SK-N-SH (cell line): ENCODE measurements around the gene LCN10. TPM values are rescaled to one million over a fixed set of nuclear protein-coding genes. Genes with fewer than 3 reads are reported as not detected.
"Not testable (repeated sequence)": the region's sequence is repeated elsewhere in the genome, so short reads cannot be mapped to it uniquely, and the experiment has no call there.

ENCODE experiments used
- CTCF ChIA-PET: fragments of 300-600, 350-600 bp; formaldehyde crosslinking; extraction: SDS; loops from one replicate; lab custom pipeline; 2021; lab: Yijun Ruan, JAX
- POLR2A ChIA-PET: fragments of 350-600 bp; sonication (Branson Sonifier 250); formaldehyde crosslinking; extraction: SDS; loops from one replicate; lab custom pipeline; 2020; ENCODE audit warnings: antibody characterized with exemption, inconsistent platforms; lab: Yijun Ruan, JAX
- DNase-seq: peaks from one replicate; pipeline ENCODE4 v3.0.0; 2012
- H2AFZ ChIP-seq: fragments of 200-600 bp; sonication (generic); 2 replicates; pipeline ENCODE4 v1.8.1; 2016; ENCODE audit warnings: antibody characterized with exemption, mild to moderate bottlenecking, low read depth
- H3F3A ChIP-seq: fragments of 200-600 bp; sonication (generic); replicated peaks from 2 replicates; pipeline ENCODE3; 2016; ENCODE audit warnings: antibody characterized with exemption, mild to moderate bottlenecking; ENCODE audit not compliant: insufficient read depth
- H3K27ac ChIP-seq, 2 experiments: fragments of 200-500 bp in 1 of 2; fragments of 200-600 bp in 1 of 2; sonication (Bioruptor generic) in 1 of 2; sonication (generic), shearing (Covaris generic) in 1 of 2; 2 replicates each; pipeline versions ENCODE4 v1.5.1 to v1.6.1; 2014 to 2016; ENCODE audit warnings: low read depth in 2 of 2, inconsistent platforms in 1 of 2, low read length in 1 of 2, mild to moderate bottlenecking in 1 of 2, mixed read lengths in 1 of 2
- H3K27me3 ChIP-seq: fragments of 200-600 bp; sonication (generic), shearing (Covaris generic); 2 replicates; pipeline ENCODE4 v1.6.1; 2016; ENCODE audit warnings: mixed run types; ENCODE audit not compliant: insufficient read depth
- H3K36me3 ChIP-seq, 2 experiments: fragments of 200-500 bp in 1 of 2; fragments of 200-600 bp in 1 of 2; sonication (Bioruptor generic) in 1 of 2; sonication (generic) in 1 of 2; replicated peaks in 1 of 2; 2 replicates each; pipeline versions ENCODE3 to v1.5.1; 2014 to 2016; ENCODE audit warnings: low read length in 1 of 2, mild to moderate bottlenecking in 1 of 2; ENCODE audit not compliant: insufficient read depth in 2 of 2, control insufficient read depth in 1 of 2
- H3K4me1 ChIP-seq, 2 experiments: fragments of 200-500 bp in 1 of 2; fragments of 200-600 bp in 1 of 2; sonication (Bioruptor generic) in 1 of 2; sonication (generic), shearing (Covaris generic) in 1 of 2; 2 replicates each; pipeline versions ENCODE4 v1.5.1 to v1.6.1; 2014 to 2016; ENCODE audit warnings: low read depth in 1 of 2, low read length in 1 of 2, mixed run types in 1 of 2; ENCODE audit not compliant: insufficient read depth in 2 of 2, control insufficient read depth in 1 of 2
- H3K4me2 ChIP-seq: fragments of 200-600 bp; sonication (generic), shearing (Covaris generic); 2 replicates; pipeline ENCODE4 v1.6.1; 2017; ENCODE audit warnings: mixed run types
- H3K4me3 ChIP-seq, 2 experiments: fragments of 200-500 bp in 1 of 2; fragments of 200-600 bp in 1 of 2; sonication (Bioruptor generic) in 1 of 2; sonication (generic), shearing (Covaris generic) in 1 of 2; 2 replicates each; pipeline versions ENCODE4 v1.5.1 to v1.8.1; 2014 to 2016; ENCODE audit warnings: low read depth in 2 of 2, inconsistent platforms in 1 of 2, low read length in 1 of 2, mild to moderate bottlenecking in 1 of 2, mixed read lengths in 1 of 2, moderate library complexity in 1 of 2
- H3K79me2 ChIP-seq: fragments of 200-600 bp; sonication (generic); 2 replicates; pipeline ENCODE4 v1.8.1; 2017; ENCODE audit warnings: mild to moderate bottlenecking; ENCODE audit not compliant: insufficient read depth
- H3K9ac ChIP-seq: fragments of 200-600 bp; sonication (generic); 2 replicates; pipeline ENCODE4 v1.6.1; 2017; ENCODE audit warnings: mixed run types
- H3K9me2 ChIP-seq: fragments of 200-600 bp; sonication (generic); 2 replicates; pipeline ENCODE4 v1.6.1; 2017; ENCODE audit warnings: mixed run types
- H3K9me3 ChIP-seq: fragments of 200-600 bp; sonication (generic); 2 replicates; pipeline ENCODE4 v1.6.1; 2017; ENCODE audit warnings: mixed run types, mild to moderate bottlenecking, moderate library complexity
- H4K20me1 ChIP-seq: fragments of 200-600 bp; sonication (generic); 2 replicates; pipeline ENCODE4 v1.6.1; 2017; ENCODE audit warnings: mild to moderate bottlenecking, mixed run types; ENCODE audit not compliant: insufficient read depth
- EZH2phosphoT487 ChIP-seq: fragments of 200-600 bp; sonication (generic); IDR thresholded peaks from 2 replicates; pipeline ENCODE4 v1.6.1; 2017; ENCODE audit warnings: low read depth, mixed run types, mild to moderate bottlenecking, antibody characterized with exemption, moderate library complexity, borderline replicate concordance
- JUND ChIP-seq: IDR thresholded peaks from 2 replicates; pipeline ENCODE4 v1.4.0; 2012
- MEF2A ChIP-seq: IDR thresholded peaks from 2 replicates; pipeline ENCODE4 v1.4.0; 2012; ENCODE audit warnings: low read depth, borderline replicate concordance
- NRF1 ChIP-seq: IDR thresholded peaks from 2 replicates; pipeline ENCODE4 v1.6.1; 2012; ENCODE audit warnings: low read depth, mild to moderate bottlenecking, low read length
- RCOR1 ChIP-seq: fragments of 150-350 bp; IDR thresholded peaks from 2 replicates; pipeline ENCODE4 v1.6.1; 2017; ENCODE audit warnings: antibody characterized with exemption, low read length
- TCF12 ChIP-seq: IDR thresholded peaks from 2 replicates; pipeline ENCODE4 v1.4.0; 2012
- YY1 ChIP-seq: IDR thresholded peaks from 2 replicates; pipeline ENCODE4 v1.4.0; 2012; ENCODE audit warnings: low read depth, mild to moderate bottlenecking
- WGBS: methylation state at CpG from one replicate; pipeline ENCODE4 v1.1.6; 2017; ENCODE audit warnings: low lambda C conversion rate; 5-methylcytosine and 5-hydroxymethylcytosine counted together
- polyA plus RNA-seq, 3 experiments: library from polyadenylated mRNA; depleted of rRNA; stranded (reverse); fragments of >200 nt; gene quantifications; 2 replicates each; pipeline ENCODE4 v1.2.3, GENCODE V29; 2012
- TF ChIP-seq, protein P1 (sequence below): IDR thresholded peaks from 2 replicates; pipeline ENCODE4 v1.4.0; 2012; ENCODE audit warnings: low read depth
- TF ChIP-seq, protein P2 (sequence below): fragments of 200-600 bp; sonication (generic); IDR thresholded peaks from 2 replicates; pipeline ENCODE4 v1.6.1; 2017; ENCODE audit warnings: antibody characterized with exemption, mild to moderate bottlenecking, moderate library complexity

LCN10 gene
- polyA plus RNA-seq, 1 of the 3 experiments (the other 2 are of a cell fraction) = not detected

DNA sequence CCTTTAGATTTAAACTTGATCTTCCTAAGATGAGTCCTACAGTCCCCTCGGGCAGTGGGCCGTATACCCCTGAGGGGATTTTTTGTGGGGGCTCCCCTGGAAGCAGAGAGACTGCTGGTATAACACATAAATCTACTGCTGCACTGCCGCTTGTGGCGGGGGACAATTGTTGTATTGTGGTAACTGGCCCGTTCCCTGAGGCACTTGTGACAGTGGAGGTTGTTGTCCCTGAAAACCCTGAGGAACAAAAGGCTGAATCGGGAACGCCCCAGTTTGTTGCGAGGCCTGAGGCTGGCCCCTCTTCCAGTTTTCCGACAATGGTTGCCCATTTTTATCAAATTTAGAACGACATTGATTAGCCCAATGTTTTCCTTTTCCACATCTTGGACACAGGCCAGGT, 43.7 kb upstream of the LCN10 start:
- no peaks in the 10 kb centered on the region for H3K36me3 ChIP-seq
- H3K27ac ChIP-seq = no peak overlapping the region
- whole genome bisulfite sequencing = 66% methylated on average over 9 of the region's 10 CpGs
- DNase-seq = no peak
- H3K9ac ChIP-seq = no peak overlapping the region
- H3K4me1 ChIP-seq = peaks cover 7 to 8% of the 10 kb centered on the region in 2 experiments
- CTCF ChIA-PET = interaction anchor here (0.6 to 3.9 kb wide), 22 partner anchors 11 to 263 kb away, joined by 3 to 57 read pairs (median 6); partner anchors contain the start of genes AJM1, C8G, CLIC3 and FBXW5
- no peaks in the 10 kb centered on the region for H4K20me1 ChIP-seq
- H3K4me3 ChIP-seq = no peak overlapping the region
- H3K4me2 ChIP-seq = no peak overlapping the region
- H2AFZ ChIP-seq = no peak overlapping the region
- peaks cover 16% of the 10 kb centered on the region for H3F3A ChIP-seq
- H3K79me2 ChIP-seq = peaks cover 1% of the 10 kb centered on the region; the same call in 1 of the 2 replicates
- H3K27me3 ChIP-seq = peaks cover 2% of the 10 kb centered on the region; the same call in 1 of the 2 replicates
- no peaks in the 10 kb centered on the region for H3K9me3 ChIP-seq
- TF ChIP-seq EZH2phosphoT487 = no peak
- TF ChIP-seq, protein P1, sequence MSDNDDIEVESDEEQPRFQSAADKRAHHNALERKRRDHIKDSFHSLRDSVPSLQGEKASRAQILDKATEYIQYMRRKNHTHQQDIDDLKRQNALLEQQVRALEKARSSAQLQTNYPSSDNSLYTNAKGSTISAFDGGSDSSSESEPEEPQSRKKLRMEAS = no peak
- no peak for TF ChIP-seq MEF2A
- TF ChIP-seq RCOR1 = no peak
- TF ChIP-seq, protein P2, sequence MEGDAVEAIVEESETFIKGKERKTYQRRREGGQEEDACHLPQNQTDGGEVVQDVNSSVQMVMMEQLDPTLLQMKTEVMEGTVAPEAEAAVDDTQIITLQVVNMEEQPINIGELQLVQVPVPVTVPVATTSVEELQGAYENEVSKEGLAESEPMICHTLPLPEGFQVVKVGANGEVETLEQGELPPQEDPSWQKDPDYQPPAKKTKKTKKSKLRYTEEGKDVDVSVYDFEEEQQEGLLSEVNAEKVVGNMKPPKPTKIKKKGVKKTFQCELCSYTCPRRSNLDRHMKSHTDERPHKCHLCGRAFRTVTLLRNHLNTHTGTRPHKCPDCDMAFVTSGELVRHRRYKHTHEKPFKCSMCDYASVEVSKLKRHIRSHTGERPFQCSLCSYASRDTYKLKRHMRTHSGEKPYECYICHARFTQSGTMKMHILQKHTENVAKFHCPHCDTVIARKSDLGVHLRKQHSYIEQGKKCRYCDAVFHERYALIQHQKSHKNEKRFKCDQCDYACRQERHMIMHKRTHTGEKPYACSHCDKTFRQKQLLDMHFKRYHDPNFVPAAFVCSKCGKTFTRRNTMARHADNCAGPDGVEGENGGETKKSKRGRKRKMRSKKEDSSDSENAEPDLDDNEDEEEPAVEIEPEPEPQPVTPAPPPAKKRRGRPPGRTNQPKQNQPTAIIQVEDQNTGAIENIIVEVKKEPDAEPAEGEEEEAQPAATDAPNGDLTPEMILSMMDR = no peak
- no peak for TF ChIP-seq YY1
- no peak for TF ChIP-seq JUND
- TF ChIP-seq TCF12 = no peak
- TF ChIP-seq NRF1 = no peak
- H3K9me2 ChIP-seq = no peaks in the 10 kb centered on the region
- POLR2A ChIA-PET = no interaction called here

DNA sequence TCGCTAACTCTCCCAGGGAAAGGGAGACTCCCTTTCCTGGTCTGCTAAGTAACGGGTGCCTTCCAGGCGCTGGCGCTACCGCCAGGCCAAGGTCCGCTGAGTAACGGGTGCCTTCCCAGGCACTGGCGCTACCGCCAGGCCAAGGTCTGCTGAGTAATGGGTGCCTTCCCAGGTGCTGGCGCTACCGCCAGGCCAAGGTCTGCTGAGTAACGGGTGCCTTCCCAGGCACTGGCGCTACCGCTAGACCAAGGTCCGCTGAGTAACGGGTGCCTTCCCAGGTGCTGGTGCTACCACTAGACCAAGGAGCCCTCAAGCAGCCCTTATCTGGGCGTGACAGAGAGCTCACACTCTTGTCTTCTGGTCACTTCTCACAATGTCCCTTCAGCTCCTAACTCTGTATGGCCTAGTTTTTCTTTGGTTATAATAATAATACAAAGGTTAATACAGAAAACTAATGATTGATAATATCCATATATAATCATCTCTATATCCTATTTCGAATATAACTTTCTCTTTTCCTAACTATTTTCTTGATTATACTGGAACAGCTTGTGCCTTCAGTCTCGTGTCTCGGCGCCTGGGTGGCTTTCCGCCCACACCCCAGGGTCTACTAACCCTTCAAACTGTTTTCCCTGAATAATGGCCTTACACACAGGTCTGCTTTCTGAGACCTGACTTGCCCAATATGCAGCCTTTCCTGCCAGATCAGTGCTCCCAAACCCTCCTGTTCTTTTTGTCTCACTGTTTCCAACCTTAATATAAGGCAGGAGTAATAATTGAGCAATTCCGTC, 43.0 kb upstream of the LCN10 start:
- H3K79me2 ChIP-seq, H3K9ac ChIP-seq, H3K27me3 ChIP-seq, H3K9me2 ChIP-seq, H3K27ac ChIP-seq, H3K9me3 ChIP-seq, H4K20me1 ChIP-seq, H3K4me1 ChIP-seq, DNase-seq, H3K4me2 ChIP-seq, H3K36me3 ChIP-seq, H2AFZ ChIP-seq, H3K4me3 ChIP-seq, POLR2A ChIA-PET: not testable (repeated sequence)
- CTCF ChIA-PET = interaction anchor here (0.8 to 3.9 kb wide), 12 partner anchors 10 to 264 kb away, joined by 3 to 57 read pairs (median 7); partner anchors contain the start of genes AJM1, LCN15 and LCN8
- 58% methylated on average over 7 of the region's 23 CpGs for WGBS
- peaks cover 16% of the 10 kb centered on the region for H3F3A ChIP-seq
